Measurements from ENCODE around the gene FABP6.
"Not testable (repeated sequence)": the region's sequence is repeated elsewhere in the genome, so short reads cannot be mapped to it uniquely, and the experiment has no call there.

The FABP6 gene

GRCh38 chr5:160229190-160229742, at the start of gene FABP6:
Gene FABP6 (plus strand): TSS chr5:160229506. CDS start chr5:160229558, 52 bp downstream.
- no peak for DNase-seq (ENCODE audit: low read depth, low spot score)

GRCh38 chr5:160180931-160181330, 48.4 kb upstream of the FABP6 start:
- no peak for DNase-seq (ENCODE audit: low read depth, low spot score)

- no peak for DNase-seq (ENCODE audit: low read depth, low spot score)
Measured at GRCh38 chr5:160181965-160182622, 47.2 kb upstream of the FABP6 start.

- no peak for DNase-seq (ENCODE audit: low read depth, low spot score)
Measured at GRCh38 chr5:160183075-160183474, 46.2 kb upstream of the FABP6 start.

GRCh38 chr5:160185626-160186360, 43.5 kb upstream of the FABP6 start:
- DNase-seq (ENCODE audit: low read depth, low spot score): no peak

GRCh38 chr5:160186480-160186879, 42.8 kb upstream of the FABP6 start:
- DNase-seq (ENCODE audit: low read depth, low spot score): no peak

GRCh38 chr5:160187091-160187490, 42.2 kb upstream of the FABP6 start:
- DNase-seq (ENCODE audit: low read depth, low spot score): no peak

- no peak for DNase-seq (ENCODE audit: low read depth, low spot score)
Measured at GRCh38 chr5:160188141-160189015, 40.9 kb upstream of the FABP6 start.

- DNase-seq (ENCODE audit: low read depth, low spot score): no peak
Measured at GRCh38 chr5:160192424-160192823, 36.9 kb upstream of the FABP6 start.

- not testable (repeated sequence) for DNase-seq (ENCODE audit: low read depth, low spot score)
Measured at GRCh38 chr5:160193076-160193475, 36.2 kb upstream of the FABP6 start.

GRCh38 chr5:160193790-160194189, 35.5 kb upstream of the FABP6 start:
- not testable (repeated sequence) for DNase-seq (ENCODE audit: low read depth, low spot score)

GRCh38 chr5:160197341-160198144, 31.8 kb upstream of the FABP6 start:
- no peak for DNase-seq (ENCODE audit: low read depth, low spot score)

GRCh38 chr5:160198146-160198545, 31.2 kb upstream of the FABP6 start:
- no peak for DNase-seq (ENCODE audit: low read depth, low spot score)

- DNase-seq (ENCODE audit: low read depth, low spot score): no peak
Measured at GRCh38 chr5:160198841-160199409, 30.4 kb upstream of the FABP6 start.

- DNase-seq (ENCODE audit: low read depth, low spot score): no peak
Measured at GRCh38 chr5:160199410-160199911, 29.8 kb upstream of the FABP6 start.

GRCh38 chr5:160207061-160207460, 22.2 kb upstream of the FABP6 start:
- DNase-seq (ENCODE audit: low read depth, low spot score): no peak

GRCh38 chr5:160209917-160210316, 19.4 kb upstream of the FABP6 start:
- DNase-seq (ENCODE audit: low read depth, low spot score): no peak

GRCh38 chr5:160210606-160211005, 18.7 kb upstream of the FABP6 start:
- no peak for DNase-seq (ENCODE audit: low read depth, low spot score)

- no peak for DNase-seq (ENCODE audit: low read depth, low spot score)
Measured at GRCh38 chr5:160211352-160211751, 18.0 kb upstream of the FABP6 start.

- DNase-seq (ENCODE audit: low read depth, low spot score): no peak
Measured at GRCh38 chr5:160213537-160213936, 15.8 kb upstream of the FABP6 start.

- no peak for DNase-seq (ENCODE audit: low read depth, low spot score)
Measured at GRCh38 chr5:160219356-160219755, 9.9 kb upstream of the FABP6 start.
